Uterus (tissue), 2 donors: ENCODE results near the gene OTULINL.

Experiments
- CTCF ChIP-seq, 4 experiments: fragments of 200-600 bp in 2 of 4; fragments of 450-650 bp in 2 of 4; sonication (generic) in 2 of 4; IDR thresholded peaks; one replicate each; pipeline ENCODE4 v1.5.1; 2016 to 2019; ENCODE audit warnings: antibody characterized with exemption in 4 of 4, mild to moderate bottlenecking in 2 of 4, moderate library complexity in 1 of 4
- POLR2A ChIP-seq, 2 donors: fragments of 450-650 bp; IDR thresholded peaks; one replicate each; pipeline ENCODE4 v1.6.1; 2016; ENCODE audit warnings: antibody characterized with exemption in 2 of 2, mild to moderate bottlenecking in 1 of 2, moderate library complexity in 1 of 2

- TF ChIP-seq CTCF (IDR thresholded peaks at IDR 0.05) (no peak), POLR2A (IDR thresholded peaks at IDR 0.05) (no peak)
Measured at GRCh38 chr5:14557203-14557770, 24.3 kb upstream of the OTULINL start.
